ENCODE data around the gene STRBP. TPM values are rescaled to one million over a fixed set of nuclear protein-coding genes. Genes with fewer than 3 reads are reported as not detected.

Gene STRBP
- total RNA-seq, 1 experiment from 2014 or later, result 59.3 TPM

DNA sequence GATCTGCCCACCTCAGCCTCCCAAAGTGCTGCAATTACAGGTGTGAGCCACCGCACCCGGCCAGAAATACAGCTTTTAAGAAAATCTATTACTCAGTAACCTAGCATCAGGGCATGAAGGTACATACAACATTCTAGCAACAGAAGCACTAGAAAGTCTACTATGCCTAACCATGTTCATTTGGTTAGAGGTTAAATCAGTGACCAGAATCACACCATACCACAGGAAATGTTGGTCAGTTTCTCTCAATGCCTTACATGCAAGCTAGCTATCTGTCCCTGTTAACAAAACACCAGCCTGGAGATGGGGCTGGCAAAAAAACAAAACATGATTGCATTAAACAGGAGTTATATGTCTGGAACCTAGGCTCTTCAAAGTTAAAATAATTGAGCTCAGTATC is 104.1 kb downstream of the STRBP start:
- no peak for DNase-seq (ENCODE audit: low spot score)
- in situ Hi-C loops (cut with HindIII; ENCODE audit: low sequenced_read_pairs), result no loop called here

DNA sequence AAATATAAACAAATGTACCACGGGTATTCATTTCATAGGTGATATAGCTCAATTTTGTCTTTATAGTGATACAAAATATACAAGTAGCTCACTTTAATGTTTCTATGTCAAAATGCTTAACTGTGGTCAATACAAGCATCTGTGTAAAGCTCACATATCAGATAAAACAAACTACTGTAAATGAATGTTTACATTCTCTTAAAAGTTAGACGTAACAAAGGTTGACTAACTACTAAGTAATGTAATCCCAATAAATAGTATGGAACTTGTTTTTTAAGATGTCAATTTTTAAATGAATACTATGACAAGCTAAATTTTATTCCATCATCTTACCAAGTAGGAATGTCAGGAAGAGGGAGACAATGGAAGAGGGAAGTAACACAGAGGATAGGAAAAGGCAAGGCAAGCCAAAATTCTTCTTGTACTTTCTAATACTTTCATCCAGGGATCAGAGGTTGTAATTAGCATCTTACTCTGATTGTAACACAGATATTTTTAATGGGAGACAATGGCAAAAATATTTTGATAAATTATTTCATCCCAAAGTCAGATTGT is 105.5 kb downstream of the STRBP start:
- no peak for DNase-seq (ENCODE audit: low spot score)
- in situ Hi-C loops (cut with HindIII; ENCODE audit: low sequenced_read_pairs), result no loop called here

DNA sequence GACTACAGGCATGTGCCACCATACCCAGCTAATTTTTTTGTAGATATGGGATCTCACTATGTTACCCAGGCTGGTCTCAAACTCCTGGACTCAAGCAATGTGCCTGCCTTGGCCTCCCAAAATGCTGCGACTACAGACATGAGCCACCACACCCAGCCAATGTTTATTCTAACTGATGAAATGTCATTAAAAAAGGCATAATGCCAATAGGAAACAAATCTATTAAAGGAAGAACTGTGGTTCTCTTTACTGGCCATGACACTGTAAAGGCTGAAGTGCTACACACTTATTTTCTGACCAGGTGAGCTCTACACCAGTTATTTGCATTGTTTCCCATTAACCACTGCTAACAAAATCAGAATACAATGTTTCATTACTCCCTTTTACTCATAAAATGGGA is 106.0 kb downstream of the STRBP start:
- in situ Hi-C loops (cut with HindIII; ENCODE audit: low sequenced_read_pairs), result no loop called here
- DNase-seq (ENCODE audit: low spot score), result no peak

DNA sequence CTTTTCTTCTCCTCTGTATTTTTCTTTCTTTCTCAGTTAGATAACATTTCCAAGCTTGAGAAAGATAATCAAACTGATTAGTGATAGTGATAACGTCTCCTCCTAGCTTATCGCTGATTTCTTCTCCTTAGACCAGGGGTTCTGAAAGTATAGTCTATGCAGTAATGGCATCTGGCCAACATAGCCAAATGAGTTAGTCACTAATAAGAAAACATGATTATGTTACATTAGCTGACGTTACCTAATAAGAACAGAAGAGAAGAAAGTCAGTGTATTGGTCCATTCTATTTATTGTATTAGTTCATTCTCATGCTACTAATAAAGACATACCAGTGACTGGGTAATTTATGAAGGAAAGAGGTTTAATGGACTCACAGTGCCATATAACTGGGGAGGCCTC is 111.2 kb downstream of the STRBP start:
- in situ Hi-C loops (cut with HindIII; ENCODE audit: low sequenced_read_pairs), result no loop called here
- no peak for DNase-seq (ENCODE audit: low spot score)

DNA sequence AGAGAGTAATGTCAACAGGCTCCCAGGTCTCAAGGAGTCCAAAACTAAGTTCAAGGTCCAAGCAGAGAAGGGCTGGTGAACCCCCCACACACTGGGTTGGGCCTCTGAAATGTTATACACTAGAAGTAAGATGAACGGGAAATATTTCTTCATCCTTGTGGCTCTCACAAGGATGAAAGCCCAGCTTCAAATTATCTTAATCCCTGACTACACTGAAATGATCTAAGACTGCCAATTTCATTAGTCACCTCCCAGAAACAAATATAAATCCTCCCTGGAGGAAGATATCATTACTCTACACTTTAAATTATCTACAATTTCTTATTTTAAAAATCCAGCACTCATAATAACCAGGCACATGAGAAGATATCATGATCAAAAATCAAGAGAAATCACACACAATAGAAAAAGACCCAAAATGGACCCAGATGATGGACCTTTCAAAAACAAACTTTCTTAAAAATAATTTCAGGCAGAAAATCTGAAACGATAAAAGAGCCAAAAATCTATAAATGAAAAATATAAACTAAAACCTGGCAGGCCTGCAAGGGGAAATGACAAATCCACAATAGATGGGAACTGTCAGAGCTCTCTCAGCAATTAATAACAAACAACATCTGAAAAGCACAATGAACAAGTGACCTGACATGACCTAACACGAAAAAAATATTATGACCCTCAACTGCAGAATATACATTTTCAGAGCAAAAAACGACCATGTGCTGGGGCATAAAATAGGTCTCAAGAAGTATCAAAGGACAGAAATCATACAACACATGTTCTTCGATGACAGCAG is 117.5 kb downstream of the STRBP start:
- in situ Hi-C loops (cut with HindIII; ENCODE audit: low sequenced_read_pairs), result no loop called here
- DNase-seq (ENCODE audit: low spot score), result no peak

DNA sequence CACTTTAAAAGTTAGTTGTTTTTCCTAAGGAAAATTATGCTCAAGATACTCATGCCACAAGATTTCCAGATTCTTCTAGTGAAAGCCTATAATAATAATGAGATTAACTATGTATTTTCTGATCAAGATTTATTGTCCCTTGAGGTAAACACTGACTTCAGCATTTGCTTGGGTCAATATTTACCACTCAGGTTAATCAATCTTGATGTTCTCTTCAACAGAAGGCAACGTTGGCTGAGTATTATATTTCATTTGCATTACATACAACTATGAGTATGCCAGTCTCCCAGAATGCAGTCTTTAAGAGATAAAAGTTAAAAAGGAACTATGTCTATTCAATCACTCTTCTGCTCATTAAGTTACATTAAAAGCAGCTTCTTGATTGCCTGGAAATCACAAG is 119.3 kb downstream of the STRBP start:
- DNase-seq (ENCODE audit: low spot score), result no peak
- in situ Hi-C loops (cut with HindIII; ENCODE audit: low sequenced_read_pairs), result no loop called here

DNA sequence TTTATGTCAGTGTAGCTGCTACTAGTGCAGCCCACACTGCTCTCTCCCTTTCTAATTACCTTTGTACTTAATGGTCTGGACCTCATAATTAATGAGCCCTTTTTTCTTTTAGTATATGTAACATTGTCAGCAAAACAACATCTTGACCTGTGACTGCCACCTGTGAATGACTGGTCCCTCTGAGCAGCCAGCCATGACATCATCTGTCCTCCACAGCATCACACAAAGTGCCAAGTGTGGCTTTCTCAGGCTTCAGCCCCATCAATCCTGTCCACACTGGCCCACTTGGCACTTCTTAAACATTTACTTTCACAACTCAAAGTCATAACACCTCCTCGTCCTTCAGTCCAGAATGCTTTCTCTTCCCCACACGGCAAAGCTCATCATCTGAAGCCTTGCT is 130.2 kb downstream of the STRBP start:
- DNase-seq (ENCODE audit: low spot score), result no peak

DNA sequence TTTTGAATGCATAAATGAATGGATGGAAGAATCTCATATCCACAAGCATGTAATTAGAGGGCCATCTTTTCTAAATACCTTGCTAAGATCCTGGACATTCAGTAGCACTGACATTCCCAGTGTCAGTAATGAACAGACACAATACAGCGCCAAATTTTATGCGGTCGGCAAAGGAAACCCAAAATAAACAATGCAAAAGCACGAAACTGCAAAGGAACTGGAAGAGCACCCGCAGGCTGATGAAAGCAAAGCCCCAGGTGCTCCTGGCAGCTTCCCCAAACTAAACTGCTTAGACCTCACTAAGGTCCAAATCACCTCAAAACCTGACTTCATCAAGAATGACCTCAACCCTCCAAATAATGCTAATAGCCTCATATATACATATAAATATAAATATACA is 133.0 kb downstream of the STRBP start:
- in situ Hi-C loops (cut with HindIII; ENCODE audit: low sequenced_read_pairs), result no loop called here
- no peak for DNase-seq (ENCODE audit: low spot score)

More for the DNA sequence above, 130.2 kb downstream of the STRBP start:
- in situ Hi-C loops (cut with HindIII; ENCODE audit: low sequenced_read_pairs), result no loop called here

DNA sequence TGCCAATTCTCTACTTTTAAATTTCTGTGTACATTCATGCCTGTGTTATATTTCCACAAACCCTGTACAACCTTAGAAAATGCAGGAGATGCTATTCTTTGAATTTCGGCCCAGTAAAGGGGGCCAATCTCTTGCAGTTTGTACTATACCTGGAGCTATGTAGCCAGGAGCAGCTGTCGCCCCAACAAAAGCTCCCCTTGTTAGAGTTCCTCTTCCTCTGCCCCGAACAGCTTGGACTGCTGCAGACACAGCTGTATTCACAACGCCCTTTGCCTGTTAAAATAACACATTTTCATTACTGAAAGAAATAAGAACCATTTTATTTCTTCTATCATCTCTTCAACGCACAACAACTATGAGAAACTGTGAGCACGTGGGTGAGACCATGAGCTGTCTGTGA is 135.7 kb downstream of the STRBP start:
- in situ Hi-C loops (cut with HindIII; ENCODE audit: low sequenced_read_pairs), result no loop called here
- no peak for DNase-seq (ENCODE audit: low spot score)

DNA sequence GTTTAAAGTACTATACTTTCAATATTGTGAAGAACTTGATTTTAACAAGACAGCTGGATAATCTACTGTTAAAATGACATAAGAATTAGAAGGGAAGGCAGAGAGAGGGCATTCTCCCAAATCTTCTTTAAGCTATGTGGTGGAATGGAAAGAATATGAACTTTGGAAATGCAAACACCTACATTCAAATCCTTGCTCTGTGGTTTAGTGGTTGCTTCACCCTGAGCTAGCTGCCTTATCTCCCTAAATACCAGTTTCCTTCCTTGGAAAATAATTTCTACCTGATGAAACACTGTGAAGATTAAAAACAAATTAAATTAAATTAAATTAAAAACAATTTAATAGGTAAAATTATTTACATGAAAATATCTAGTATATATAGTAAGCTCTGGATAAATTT is 136.4 kb downstream of the STRBP start:
- in situ Hi-C loops (cut with HindIII; ENCODE audit: low sequenced_read_pairs), result no loop called here

DNA sequence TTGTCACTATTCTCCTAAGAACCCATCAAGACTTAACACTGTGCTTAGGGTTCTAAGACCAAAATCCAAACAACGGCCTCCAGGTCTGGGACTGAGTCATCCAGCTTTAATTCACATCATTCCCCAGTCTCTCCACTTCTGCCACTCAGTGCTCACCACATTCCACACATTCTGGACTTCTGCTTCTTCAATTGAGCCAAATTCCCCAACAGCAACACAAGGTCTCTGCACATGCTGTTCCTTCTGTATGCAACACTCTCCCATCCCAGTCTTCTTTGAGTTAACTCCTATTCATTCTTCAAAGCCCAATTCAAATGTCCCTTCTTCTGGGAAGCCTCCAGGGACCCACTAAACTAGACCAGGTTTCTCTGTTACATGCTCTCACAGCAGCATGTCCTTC is 137.1 kb downstream of the STRBP start:
- in situ Hi-C loops (cut with HindIII; ENCODE audit: low sequenced_read_pairs), result no loop called here
- DNase-seq (ENCODE audit: low spot score), result no peak

More for the DNA sequence above, 136.4 kb downstream of the STRBP start:
- DNase-seq (ENCODE audit: low spot score), result no peak

DNA sequence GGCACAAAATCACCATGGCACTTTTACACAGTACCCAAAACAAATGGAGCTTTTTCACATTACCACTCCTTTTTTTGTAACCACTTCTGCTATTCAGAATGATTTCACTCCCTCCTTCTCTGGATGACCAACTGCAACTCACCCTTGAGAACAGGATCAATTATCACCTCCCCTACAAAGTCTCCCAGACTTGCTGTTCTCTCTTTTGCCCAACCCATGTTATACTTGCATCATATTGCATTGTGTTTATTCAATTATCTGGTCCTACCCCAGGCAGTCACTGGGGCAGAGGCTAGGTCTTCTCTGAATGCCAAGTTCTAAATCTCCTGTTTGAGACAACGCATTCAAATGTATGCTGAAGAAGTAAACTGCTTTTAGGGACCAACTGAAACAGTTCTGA is 139.0 kb downstream of the STRBP start:
- DNase-seq (ENCODE audit: low spot score), result no peak
- in situ Hi-C loops (cut with HindIII; ENCODE audit: low sequenced_read_pairs), result no loop called here

DNA sequence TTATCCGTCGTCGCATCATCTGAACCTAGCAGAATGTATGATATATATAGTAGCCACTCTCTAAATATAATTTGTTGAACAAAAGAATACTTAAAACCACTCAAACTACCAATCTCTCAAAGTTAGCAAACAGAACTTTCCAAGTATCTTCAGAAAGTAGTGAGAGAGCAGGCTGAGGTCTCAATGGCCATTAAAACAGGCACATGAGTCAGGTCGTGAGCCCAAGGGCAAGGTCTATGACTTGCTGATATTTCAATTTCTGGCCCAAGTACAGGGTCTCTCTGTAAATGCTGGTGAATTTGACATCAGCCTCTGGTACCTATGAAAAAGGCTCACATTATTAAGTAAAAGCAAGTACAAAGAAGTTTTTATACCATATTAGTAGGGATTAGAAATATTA is 139.8 kb downstream of the STRBP start:
- in situ Hi-C loops (cut with HindIII; ENCODE audit: low sequenced_read_pairs), result no loop called here

DNA sequence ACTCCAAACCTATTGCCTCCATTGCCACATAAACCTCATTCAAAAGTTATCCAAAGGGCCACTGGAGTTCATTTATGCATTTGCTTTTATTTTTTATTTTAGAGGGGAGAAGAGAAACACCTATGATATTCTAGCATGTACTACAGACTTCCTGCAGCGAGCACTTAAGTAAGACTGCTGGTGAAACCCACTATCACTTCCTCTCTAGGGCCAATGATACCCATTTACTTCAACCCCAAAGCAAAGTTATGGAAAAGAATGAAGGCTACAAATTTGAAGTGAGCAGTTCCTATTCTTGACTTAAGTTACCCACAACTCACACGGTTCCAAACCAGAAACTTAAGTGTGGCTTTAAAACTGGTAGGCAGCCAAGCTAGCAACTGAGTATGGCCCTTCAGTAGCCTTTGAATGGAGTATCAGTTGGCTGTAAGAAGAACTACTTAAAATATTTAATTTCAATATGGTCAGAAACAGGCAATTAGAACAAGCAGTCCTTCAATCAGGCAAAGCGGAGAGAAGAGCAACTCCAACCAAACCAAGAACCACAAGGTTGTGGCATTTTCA is 140.8 kb downstream of the STRBP start:
- no peak for DNase-seq (ENCODE audit: low spot score)
- in situ Hi-C loops (cut with HindIII; ENCODE audit: low sequenced_read_pairs), result no loop called here

More for the DNA sequence above, 139.8 kb downstream of the STRBP start:
- no peak for DNase-seq (ENCODE audit: low spot score)

DNA sequence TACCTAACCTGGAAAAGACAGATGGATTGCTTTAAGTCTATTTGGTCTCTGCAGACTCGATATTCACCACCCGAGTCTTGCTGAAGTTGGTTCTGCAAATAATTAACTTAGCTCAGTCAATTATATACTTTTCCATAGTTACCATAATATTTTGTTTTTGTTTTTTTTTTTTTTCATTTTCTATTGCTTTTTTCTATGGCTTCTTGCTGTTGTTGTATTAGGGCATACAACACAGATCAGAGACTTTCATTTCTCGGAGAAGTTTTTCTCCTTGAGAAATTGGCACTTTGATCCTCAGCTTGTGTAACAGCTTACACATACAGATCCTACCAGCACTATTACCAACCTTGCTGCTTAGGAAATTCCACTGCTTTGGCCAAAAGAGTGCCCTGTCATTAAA is 146.9 kb downstream of the STRBP start:
- in situ Hi-C loops (cut with HindIII; ENCODE audit: low sequenced_read_pairs), result no loop called here

DNA sequence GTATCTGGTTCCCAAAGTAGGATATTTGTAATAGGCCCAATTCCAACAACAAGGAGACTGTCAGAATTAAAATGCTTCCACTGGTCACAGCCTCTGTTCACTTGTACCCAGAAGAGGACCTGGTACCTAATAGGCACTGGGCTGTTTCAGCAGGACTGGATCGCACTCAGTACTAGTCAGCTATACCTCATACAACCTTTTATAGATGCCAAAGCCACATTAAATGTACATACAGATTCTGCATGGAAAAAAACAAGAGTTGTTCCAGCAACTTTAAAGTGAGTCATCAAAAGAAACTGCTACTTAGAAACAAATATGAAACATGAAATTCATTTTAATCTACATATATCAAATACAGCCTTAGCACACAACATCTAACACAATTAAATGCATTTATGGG is 147.4 kb downstream of the STRBP start:
- in situ Hi-C loops (cut with HindIII; ENCODE audit: low sequenced_read_pairs), result no loop called here

More for the DNA sequence above, 146.9 kb downstream of the STRBP start:
- DNase-seq (ENCODE audit: low spot score), result no peak

DNA sequence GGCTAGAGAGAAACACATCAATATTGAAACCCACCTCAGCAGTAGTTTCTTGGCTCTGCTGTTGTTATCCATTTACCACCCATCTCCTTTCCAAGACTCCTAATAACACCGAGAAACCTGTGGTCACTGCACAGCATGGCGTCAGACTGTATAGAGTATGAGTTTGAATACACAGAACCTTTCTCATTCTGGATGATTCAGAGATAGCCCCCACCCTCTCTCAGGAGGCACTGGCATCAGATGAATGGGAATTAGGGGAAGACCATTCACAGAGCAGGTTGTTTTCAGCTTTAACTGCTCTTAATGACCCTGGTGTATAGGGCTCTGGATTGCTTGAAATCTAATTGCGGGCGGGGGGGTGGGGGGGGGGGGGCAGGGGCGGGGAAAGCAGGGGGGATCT is 148.3 kb downstream of the STRBP start:
- in situ Hi-C loops (cut with HindIII; ENCODE audit: low sequenced_read_pairs), result no loop called here
- DNase-seq (ENCODE audit: low spot score), result no peak

More for the DNA sequence above, 147.4 kb downstream of the STRBP start:
- no peak for DNase-seq (ENCODE audit: low spot score)

DNA sequence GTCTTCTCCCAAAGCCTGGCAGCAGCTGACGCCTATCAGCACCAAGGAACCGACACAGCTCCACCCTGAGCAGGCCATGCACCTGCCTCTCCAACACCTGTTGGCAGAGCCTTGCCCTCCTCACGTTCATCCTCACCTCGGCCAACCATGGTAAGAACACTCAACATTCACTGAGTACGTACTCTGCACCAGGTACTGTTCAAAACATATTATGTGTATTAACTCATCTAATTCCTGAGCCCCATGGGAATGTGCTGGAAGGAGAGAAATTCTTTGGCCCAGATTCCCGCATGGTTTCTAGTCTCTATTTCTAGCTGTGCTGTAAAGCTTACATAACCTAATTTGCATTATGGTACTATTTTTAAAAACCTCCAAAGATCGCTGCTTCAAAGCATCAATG is 148.8 kb downstream of the STRBP start:
- in situ Hi-C loops (cut with HindIII; ENCODE audit: low sequenced_read_pairs), result no loop called here
- DNase-seq (ENCODE audit: low spot score), result peak; percentile 64

DNA sequence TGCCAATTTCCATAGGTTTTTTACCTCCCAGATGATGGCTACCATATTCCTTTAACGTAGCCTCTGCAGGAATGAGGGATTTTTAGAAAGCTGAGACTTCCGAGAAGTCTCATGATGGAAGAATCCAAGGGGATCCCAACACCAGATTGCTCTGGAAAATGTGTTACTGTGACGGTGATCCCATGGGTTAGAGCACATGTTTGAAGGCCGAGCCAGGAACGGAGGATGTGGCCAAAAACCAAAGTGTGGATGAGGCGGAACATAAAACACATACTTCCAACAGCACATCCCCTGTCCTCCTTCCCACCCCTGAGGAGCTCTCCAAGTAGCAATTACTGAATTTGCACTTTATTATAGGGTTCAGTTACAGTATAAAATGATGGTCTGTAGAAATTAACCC is 152.3 kb downstream of the STRBP start:
- no peak for DNase-seq (ENCODE audit: low spot score)
- in situ Hi-C loops (cut with HindIII; ENCODE audit: low sequenced_read_pairs), result no loop called here

DNA sequence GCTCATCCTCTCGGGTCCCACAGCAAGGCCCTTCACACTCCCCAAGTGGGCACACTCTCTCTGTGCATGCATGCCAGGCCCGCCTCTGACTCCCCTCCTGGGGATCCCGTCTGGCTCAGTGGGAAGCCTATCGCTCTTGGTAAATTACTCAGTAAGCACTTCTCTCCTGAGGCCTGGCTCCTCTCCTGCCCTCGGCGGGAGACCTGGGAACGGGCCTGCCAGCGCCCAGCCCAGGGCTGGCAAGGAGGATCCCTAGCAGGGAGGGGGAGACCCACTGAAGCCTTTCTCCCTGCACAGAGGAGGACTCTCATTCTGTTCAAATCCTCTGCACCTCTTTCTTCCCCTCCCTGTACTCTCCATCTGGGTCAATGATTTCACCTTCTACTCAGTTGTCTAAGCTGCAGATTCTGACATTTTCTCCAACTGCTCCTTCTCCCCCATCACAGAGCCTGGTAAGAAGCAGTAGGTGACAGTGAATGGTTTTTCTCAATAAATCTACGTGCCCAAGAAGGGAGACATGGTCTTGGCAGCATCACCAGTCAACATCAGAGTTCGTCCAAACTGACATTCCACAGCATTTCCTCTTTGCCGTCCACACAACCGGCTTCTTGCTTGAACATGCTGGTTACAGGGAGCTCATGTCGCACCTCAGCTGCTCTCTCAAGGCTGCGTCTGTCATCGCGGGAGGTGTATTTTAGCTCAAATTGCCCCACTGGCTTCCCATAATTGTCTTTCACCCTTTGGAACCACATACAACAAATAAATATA is 153.1 kb downstream of the STRBP start:
- DNase-seq (ENCODE audit: low spot score), result no peak
- in situ Hi-C loops (cut with HindIII; ENCODE audit: low sequenced_read_pairs), result no loop called here
